ENCODE results near the gene RUNX2.

The RUNX2 gene

GRCh38 chr6:45630801-45631200, 302.7 kb downstream of the RUNX2 start:
- no peak for DNase-seq

- DNase-seq = no peak
These were observed 303.3 kb downstream of the RUNX2 start for GRCh38 chr6:45631396-45631795.

GRCh38 chr6:45633272-45633908, 305.3 kb downstream of the RUNX2 start:
- no peak for DNase-seq

GRCh38 chr6:45634231-45634630, 306.1 kb downstream of the RUNX2 start:
- no peak for DNase-seq

DNA sequence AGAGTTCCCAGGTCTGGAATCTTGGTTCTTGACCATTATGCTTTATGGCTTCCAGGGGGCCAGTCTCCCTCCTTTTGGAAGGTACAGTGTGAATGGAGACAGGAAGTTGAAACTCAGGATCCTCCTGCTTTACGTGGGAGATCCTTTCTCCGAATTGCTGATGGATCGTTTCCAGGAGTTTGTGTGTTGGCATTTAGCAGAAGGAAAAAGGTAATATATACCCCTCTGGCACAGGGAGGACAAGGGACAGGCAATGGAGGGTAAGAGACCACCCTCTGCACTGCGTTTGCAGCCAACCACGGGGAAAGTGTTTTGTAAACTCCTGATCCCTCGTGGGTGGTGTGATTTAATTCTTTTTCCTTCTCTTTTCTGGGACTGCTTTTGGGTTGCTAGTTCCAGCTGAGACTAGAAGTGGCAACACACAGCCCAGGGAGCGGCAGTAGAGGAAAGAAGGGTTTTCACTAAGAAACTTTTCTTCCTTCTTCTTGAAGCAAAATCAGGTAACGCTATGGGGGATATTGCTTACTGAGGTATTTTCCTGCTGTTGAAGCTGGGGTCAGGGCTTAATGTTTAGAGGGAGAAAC, 307.2 kb downstream of the RUNX2 start:
- no peak for DNase-seq

DNA sequence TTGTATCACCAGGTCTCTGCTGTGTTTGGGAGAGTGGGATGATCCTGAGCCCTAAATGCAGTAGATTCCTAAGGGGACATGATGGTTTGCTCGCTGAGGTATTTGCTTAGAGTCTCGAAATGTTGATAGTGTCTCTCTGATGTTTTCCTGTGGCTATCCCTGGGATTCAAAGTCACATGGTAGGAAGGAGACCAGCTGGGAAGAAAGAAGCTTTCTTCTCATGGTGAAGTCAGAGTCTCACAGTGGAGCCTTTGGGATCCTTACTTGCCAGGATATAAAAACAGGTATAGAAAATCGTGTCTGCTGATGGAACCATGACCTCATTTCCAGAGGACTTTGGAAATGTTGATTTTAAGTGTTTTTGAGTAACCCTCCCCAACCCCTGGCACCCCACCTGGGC, 308.9 kb downstream of the RUNX2 start:
- no peak for DNase-seq

DNA sequence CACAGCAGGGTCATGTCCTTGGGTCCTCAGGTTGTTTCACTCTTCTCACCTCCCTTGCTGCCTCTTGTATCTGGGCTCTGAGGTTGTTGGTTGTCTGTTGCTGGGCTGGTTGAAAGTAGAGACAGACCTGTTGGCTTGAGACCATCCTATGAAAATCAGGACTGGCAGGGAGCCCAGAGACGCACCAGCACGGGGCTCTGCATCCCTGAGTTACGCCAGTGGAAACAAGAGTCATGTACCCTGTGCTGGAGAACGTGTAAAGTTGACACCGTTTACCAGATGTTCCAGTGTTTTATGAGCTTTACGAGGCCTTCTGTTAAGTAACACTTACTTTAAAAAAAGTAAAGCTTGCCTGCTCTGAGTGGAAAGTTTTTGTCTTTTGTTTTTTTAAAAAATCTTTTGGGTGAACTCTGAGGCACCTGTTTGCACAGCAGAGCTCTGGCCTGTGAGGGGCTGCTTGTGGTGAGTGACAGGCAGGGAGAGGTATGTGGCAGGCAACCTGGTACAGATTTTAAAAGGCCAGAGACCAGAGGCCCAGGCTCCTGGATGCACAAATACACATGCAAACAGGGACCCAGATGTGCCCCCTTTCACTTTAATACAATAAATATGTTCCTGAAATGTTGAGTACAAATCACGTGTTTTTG, 309.6 kb downstream of the RUNX2 start:
- no peak for DNase-seq

DNA sequence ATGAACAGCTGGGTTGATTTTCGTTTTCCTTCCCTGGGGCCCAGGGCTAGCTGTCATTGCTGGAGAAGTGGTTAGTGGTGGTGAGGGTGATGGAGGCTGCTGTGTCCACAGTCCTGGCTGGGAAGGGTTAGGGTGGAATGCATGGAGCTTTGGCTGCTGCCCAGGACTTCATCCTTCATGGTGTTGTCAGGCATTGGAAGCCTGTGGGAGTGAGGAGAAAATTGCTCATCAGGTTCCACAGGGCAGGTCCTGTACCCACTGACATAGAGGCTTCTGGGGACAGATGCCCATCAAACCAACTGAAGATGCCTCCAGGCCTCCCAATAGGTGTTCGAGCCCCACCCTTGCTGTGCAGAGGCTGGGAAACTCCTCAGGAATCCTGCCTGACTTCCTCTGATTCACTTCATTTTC, 312.0 kb downstream of the RUNX2 start:
- no peak for DNase-seq

DNA sequence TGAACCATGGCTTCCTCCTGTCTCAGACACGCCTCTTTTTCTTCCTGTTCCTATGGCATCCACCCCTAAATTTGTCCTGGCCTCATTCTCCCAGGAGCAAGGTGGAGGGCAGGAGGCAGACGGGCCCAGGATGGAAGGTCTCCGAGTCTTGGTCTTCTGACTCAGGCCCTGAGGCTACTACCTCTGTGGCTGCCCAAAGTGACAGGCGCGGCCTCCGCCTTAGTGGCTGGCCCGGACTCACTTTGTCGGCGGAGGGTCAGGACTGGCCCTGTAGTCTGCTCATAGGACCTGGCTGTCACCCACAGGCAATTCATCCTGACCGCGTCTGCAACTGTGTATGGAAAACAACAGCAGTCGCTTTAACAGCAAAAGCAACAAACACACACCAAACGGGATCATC, 312.7 kb downstream of the RUNX2 start:
- no peak for DNase-seq

- no peak for DNase-seq
These were observed 314.4 kb downstream of the RUNX2 start for GRCh38 chr6:45642331-45643125.

DNA sequence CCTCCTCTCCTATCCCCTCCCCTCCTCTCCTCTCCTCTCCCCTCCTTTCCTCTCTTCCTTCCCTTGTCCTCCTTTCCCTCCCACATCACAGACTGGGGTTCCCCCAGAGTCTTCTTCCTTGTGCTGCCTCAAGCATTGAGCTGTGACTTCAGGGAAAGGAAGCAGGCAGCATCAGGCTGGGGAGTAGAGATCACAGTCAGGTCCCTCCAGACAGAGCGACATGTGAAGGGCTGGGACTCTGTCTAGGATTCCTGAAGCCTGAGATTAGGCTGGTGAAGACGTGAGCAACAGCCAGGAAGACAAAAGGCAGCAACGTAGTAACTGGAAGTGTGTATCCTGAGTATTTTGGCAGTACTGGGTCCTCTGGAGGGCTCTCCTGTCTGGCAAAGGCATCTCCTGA, 315.0 kb downstream of the RUNX2 start:
- no peak for DNase-seq

DNA sequence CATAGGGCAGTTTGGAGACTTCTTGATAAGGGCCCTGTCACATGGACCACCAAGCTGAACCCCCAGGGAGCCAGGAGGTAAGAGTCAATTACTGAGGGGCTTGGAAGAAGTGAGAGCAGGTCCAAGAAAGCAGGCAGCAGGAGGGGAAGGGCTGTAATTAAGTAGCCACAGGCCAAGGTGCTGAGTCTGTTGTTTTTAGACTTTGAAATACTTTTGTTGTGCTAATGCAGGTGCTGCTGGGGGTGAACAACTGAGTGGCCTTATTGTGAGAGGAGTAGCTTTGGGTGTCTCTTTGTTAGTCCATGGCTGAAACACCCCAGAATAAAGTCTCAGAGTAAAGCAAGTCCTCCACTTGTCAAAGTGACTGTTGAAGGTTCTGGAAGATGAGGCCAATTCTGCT, 316.6 kb downstream of the RUNX2 start:
- DNase-seq = no peak

DNA sequence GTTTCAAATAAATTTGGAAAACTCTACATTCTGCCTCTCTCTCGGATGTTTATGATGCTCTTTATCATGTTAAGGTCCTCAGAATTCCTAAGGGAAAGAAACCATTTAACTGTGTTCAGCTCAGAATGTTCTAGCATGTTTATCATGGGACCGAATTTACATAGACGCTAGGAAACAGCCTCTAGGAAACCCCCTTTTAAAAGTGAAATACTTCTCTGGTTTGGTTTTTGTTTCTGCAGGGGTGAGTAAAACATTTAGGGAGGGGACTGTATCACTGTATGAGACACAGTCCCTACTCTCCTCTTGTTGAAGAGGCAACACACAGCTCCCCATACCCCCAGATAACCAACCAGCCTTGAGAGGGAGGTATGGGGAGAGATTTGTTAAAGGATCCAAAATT, 317.2 kb downstream of the RUNX2 start:
- no peak for DNase-seq

GRCh38 chr6:45647341-45648261, 319.5 kb downstream of the RUNX2 start:
- no peak for DNase-seq

DNA sequence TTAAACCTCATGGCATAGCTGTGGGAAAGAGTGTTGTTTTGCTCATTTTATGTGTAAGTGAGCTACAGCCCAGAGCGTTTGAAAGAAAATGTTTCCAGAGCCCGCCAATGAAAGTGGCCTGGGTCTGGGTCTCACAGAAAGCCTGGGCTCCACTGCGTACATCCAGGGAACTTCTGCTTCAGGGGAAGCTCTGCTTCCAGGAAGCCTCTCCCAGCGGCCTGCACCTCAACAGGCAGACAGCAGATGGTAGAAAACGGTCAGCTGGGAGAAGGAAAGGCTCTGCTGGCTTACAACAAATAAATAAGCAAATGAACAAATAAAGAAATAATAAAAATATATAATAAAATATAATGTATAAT, 320.1 kb downstream of the RUNX2 start:
- no peak for DNase-seq

GRCh38 chr6:45650524-45651135, 322.5 kb downstream of the RUNX2 start:
- DNase-seq = no peak

- no peak for DNase-seq
These were observed 323.2 kb downstream of the RUNX2 start for GRCh38 chr6:45651301-45651700.

DNA sequence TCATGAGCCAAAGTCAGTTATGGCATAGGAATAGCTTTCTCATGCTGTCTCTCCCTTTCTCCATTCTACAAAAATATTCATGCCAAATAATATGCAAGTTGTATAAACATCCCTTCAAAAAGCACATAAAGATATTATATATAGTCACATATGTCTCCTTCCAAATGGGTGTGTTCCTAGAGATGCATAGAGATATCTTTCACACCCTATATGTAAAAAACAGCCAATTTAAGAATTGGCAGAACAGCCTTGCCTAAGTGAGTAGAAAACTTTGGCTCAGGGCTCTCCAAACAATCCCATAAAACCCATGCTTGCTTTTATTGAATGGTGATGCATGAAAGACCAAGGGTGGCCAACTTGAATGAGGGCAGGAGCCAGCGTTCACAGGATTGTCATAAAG, 324.3 kb downstream of the RUNX2 start:
- DNase-seq = no peak

GRCh38 chr6:45653117-45653883, 325.2 kb downstream of the RUNX2 start:
- DNase-seq = no peak

- DNase-seq = no peak
These were observed 326.5 kb downstream of the RUNX2 start for GRCh38 chr6:45654673-45655072.

- no peak for DNase-seq
These were observed 327.8 kb downstream of the RUNX2 start for GRCh38 chr6:45655745-45656476.
